DND-41 (cell line): ENCODE results near the gene ARHGEF6.
A peak's percentile ranks its signal among the peaks of the same experiment; 100 is the strongest.

ENCODE experiments used
- ATAC-seq: fragments of 200-7000 bp; cut with Tn5 transposase; 3 replicates; pipeline ENCODE4 v1.9.1; 2021; ENCODE audit warnings: low read depth; ENCODE audit not compliant: insufficient read depth
- DNase-seq: peaks from one replicate; pipeline ENCODE4 v3.0.0-alpha.2; 2020
- H2AFZ ChIP-seq: 2 replicates; pipeline ENCODE4 v1.6.0; 2012; ENCODE audit warnings: low read depth, low read length
- H3K27ac ChIP-seq: 2 replicates; pipeline ENCODE4 v1.5.1; 2012; ENCODE audit warnings: low read length, inconsistent platforms
- H3K27me3 ChIP-seq: fragments of 200-600 bp; sonication (generic); 2 replicates; pipeline ENCODE4 v1.6.0; 2012; ENCODE audit warnings: low read length, mild to moderate bottlenecking, inconsistent platforms; ENCODE audit not compliant: insufficient read depth, poor library complexity
- H3K36me3 ChIP-seq: 2 replicates; pipeline ENCODE4 v1.5.1; 2012; ENCODE audit warnings: low read length, inconsistent platforms; ENCODE audit not compliant: insufficient read depth
- H3K4me1 ChIP-seq: 2 replicates; pipeline ENCODE4 v1.5.1; 2012; ENCODE audit warnings: mild to moderate bottlenecking, low read length; ENCODE audit not compliant: insufficient read depth
- H3K4me2 ChIP-seq: 2 replicates; pipeline ENCODE4 v1.6.0; 2012; ENCODE audit warnings: mild to moderate bottlenecking, moderate library complexity, low read length, inconsistent platforms; ENCODE audit not compliant: insufficient read depth
- H3K4me3 ChIP-seq, 2 experiments: fragments of 200-600 bp in 1 of 2; shearing (Covaris generic) in 1 of 2; 2 replicates each; pipeline ENCODE4 v1.5.1; 2012 to 2016; ENCODE audit warnings: inconsistent platforms in 2 of 2, low read length in 2 of 2, mild to moderate bottlenecking in 2 of 2, low read depth in 1 of 2, moderate library complexity in 1 of 2
- H3K79me2 ChIP-seq: 2 replicates; pipeline ENCODE4 v1.6.0; 2012; ENCODE audit warnings: low read length, inconsistent platforms; ENCODE audit not compliant: insufficient read depth
- H3K9ac ChIP-seq: 2 replicates; pipeline ENCODE4 v1.6.0; 2012; ENCODE audit warnings: low read depth, mild to moderate bottlenecking, inconsistent platforms, low read length, moderate library complexity
- H3K9me3 ChIP-seq: 2 replicates; pipeline ENCODE4 v1.5.1; 2012; ENCODE audit warnings: low read length, moderate library complexity, mild to moderate bottlenecking, inconsistent platforms; ENCODE audit not compliant: insufficient read depth, severe bottlenecking
- H4K20me1 ChIP-seq: 2 replicates; pipeline ENCODE4 v1.6.0; 2012; ENCODE audit warnings: low read length; ENCODE audit not compliant: insufficient read depth
- EZH2 ChIP-seq: IDR thresholded peaks from 3 replicates; pipeline ENCODE4 v1.6.1; 2012; ENCODE audit warnings: borderline replicate concordance, low read depth, mild to moderate bottlenecking, moderate library complexity, low read length, inconsistent platforms; ENCODE audit not compliant: severe bottlenecking
- TF ChIP-seq, protein P1 (sequence below): IDR thresholded peaks from 2 replicates; pipeline ENCODE4 v1.5.1; 2012; ENCODE audit warnings: borderline replicate concordance, low read length, moderate library complexity, mild to moderate bottlenecking; ENCODE audit not compliant: poor library complexity, severe bottlenecking; ENCODE audit errors: extremely low read depth

ARHGEF6 gene

GRCh38 chrX:136691028-136691809, 89.5 kb downstream of the ARHGEF6 start:
- H3K4me2 ChIP-seq: no peak overlapping the region
- H2AFZ ChIP-seq: no peak overlapping the region
- ATAC-seq (no peak), DNase-seq (no peak)
- no peaks in the 10 kb centered on the region for H4K20me1 ChIP-seq
- H3K36me3 ChIP-seq: peaks cover 46% of the 10 kb centered on the region
- H3K27ac ChIP-seq: peak overlapping the region; percentile 40
- no peak for TF ChIP-seq EZH2
- TF ChIP-seq, protein P1, sequence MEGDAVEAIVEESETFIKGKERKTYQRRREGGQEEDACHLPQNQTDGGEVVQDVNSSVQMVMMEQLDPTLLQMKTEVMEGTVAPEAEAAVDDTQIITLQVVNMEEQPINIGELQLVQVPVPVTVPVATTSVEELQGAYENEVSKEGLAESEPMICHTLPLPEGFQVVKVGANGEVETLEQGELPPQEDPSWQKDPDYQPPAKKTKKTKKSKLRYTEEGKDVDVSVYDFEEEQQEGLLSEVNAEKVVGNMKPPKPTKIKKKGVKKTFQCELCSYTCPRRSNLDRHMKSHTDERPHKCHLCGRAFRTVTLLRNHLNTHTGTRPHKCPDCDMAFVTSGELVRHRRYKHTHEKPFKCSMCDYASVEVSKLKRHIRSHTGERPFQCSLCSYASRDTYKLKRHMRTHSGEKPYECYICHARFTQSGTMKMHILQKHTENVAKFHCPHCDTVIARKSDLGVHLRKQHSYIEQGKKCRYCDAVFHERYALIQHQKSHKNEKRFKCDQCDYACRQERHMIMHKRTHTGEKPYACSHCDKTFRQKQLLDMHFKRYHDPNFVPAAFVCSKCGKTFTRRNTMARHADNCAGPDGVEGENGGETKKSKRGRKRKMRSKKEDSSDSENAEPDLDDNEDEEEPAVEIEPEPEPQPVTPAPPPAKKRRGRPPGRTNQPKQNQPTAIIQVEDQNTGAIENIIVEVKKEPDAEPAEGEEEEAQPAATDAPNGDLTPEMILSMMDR: no peak
- H3K9me3 ChIP-seq: no peaks in the 10 kb centered on the region
- no peaks in the 10 kb centered on the region for H3K79me2 ChIP-seq
- peaks cover 26% of the 10 kb centered on the region for H3K4me1 ChIP-seq
- no peaks in the 10 kb centered on the region for H3K27me3 ChIP-seq
- H3K9ac ChIP-seq: no peak overlapping the region
- H3K4me3 ChIP-seq: no peak overlapping the region

DNA sequence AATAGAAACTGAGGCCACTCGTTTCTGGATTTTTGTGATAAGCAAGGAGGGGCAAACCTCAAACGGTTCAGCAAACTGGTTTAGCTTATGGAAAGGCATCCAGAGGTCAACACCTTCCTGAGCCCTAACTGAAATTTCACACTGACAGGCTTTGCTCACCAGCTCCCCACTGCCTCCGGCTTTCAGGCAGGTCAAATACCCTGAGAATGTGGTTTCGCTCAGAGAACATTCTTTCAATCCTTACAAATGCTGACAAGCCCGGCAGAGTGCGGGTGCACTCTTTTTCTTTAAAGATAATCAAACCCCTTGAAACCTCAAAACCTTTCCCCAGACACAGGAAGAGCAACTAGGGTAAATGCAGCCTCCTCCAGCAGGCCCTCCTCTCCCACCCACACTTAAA, 91.3 kb downstream of the ARHGEF6 start:
- no peak overlapping the region for H3K9ac ChIP-seq
- TF ChIP-seq EZH2: no peak
- TF ChIP-seq, protein P1: no peak
- peaks cover 60% of the 10 kb centered on the region for H3K36me3 ChIP-seq
- H3K4me1 ChIP-seq: peaks cover 26% of the 10 kb centered on the region
- no peak overlapping the region for H3K4me3 ChIP-seq
- no peaks in the 10 kb centered on the region for H3K9me3 ChIP-seq
- H3K27me3 ChIP-seq: no peaks in the 10 kb centered on the region
- peak; percentile 43 for DNase-seq
- no peaks in the 10 kb centered on the region for H3K79me2 ChIP-seq
- no peak overlapping the region for H3K4me2 ChIP-seq
- H3K27ac ChIP-seq: no peak overlapping the region
- no peak overlapping the region for H2AFZ ChIP-seq
- no peaks in the 10 kb centered on the region for H4K20me1 ChIP-seq
- peak; percentile 71 for ATAC-seq

DNA sequence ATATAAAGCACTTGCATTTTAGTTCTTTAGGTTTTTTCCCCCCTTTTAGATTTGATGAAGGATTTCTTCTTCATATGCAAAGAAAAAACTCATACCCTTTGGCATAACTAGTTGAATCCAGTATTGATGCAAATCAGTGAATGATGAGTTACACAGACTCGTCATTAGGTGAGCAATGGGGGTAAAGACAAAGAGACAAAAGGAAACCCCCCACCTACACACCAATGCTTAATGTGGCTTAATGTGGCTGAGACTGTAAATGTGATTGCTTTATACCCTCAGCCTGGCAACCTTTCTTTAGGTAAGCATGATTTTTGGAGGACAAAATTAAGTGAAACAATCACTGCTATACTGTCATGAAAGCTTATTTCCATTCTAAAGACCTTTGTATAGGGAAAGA, 93.3 kb downstream of the ARHGEF6 start:
- H2AFZ ChIP-seq: no peak overlapping the region
- H3K4me2 ChIP-seq: no peak overlapping the region
- no peak overlapping the region for H3K9ac ChIP-seq
- no peak for ATAC-seq
- no peaks in the 10 kb centered on the region for H3K79me2 ChIP-seq
- H3K9me3 ChIP-seq: no peaks in the 10 kb centered on the region
- peaks cover 66% of the 10 kb centered on the region for H3K36me3 ChIP-seq
- H3K27ac ChIP-seq: no peak overlapping the region
- DNase-seq: no peak
- H3K4me1 ChIP-seq: peaks cover 26% of the 10 kb centered on the region
- TF ChIP-seq, protein P1: no peak
- TF ChIP-seq EZH2: no peak
- H3K4me3 ChIP-seq: no peak overlapping the region
- H4K20me1 ChIP-seq: no peaks in the 10 kb centered on the region
- no peaks in the 10 kb centered on the region for H3K27me3 ChIP-seq
